Ishikawa (cell line): Measurements from ENCODE around the gene MDFI.

Experiments
- CEBPB ChIP-seq: IDR thresholded peaks from 2 replicates; pipeline ENCODE4 v1.6.1; 2012
- EGR1 ChIP-seq: IDR thresholded peaks from 2 replicates; pipeline ENCODE4 v1.6.1; 2012
- EP300 ChIP-seq: IDR thresholded peaks from 2 replicates; pipeline ENCODE4 v1.6.1; 2012; ENCODE audit warnings: borderline replicate concordance
- FOXM1 ChIP-seq: IDR thresholded peaks from 2 replicates; pipeline ENCODE4 v1.6.1; 2012; ENCODE audit warnings: low read depth, borderline replicate concordance
- NFIC ChIP-seq: IDR thresholded peaks from 2 replicates; pipeline ENCODE4 v1.6.1; 2012
- RAD21 ChIP-seq: IDR thresholded peaks from 2 replicates; pipeline ENCODE4 v1.6.1; 2012; ENCODE audit warnings: low read depth
- TAF1 ChIP-seq: IDR thresholded peaks from 2 replicates; pipeline ENCODE4 v1.6.1; 2012; ENCODE audit warnings: low read depth, mild to moderate bottlenecking
- TCF12 ChIP-seq: IDR thresholded peaks from 2 replicates; pipeline ENCODE4 v1.6.1; 2012; ENCODE audit warnings: low read depth
- TEAD4 ChIP-seq: IDR thresholded peaks from 2 replicates; pipeline ENCODE4 v1.6.1; 2012
- YY1 ChIP-seq: IDR thresholded peaks from 2 replicates; pipeline ENCODE4 v1.6.1; 2012; ENCODE audit warnings: low read depth
- ZBTB7A ChIP-seq: IDR thresholded peaks from 2 replicates; pipeline ENCODE4 v1.6.1; 2012; ENCODE audit warnings: low read depth
- TF ChIP-seq, protein P1 (sequence below): IDR thresholded peaks from 2 replicates; pipeline ENCODE4 v1.6.1; 2012
- TF ChIP-seq, protein P2 (sequence below): IDR thresholded peaks from 2 replicates; pipeline ENCODE4 v1.6.1; 2012; ENCODE audit warnings: low read depth, mild to moderate bottlenecking
- TF ChIP-seq, protein P3 (sequence below): IDR thresholded peaks from 2 replicates; pipeline ENCODE4 v1.6.1; 2012

DNA sequence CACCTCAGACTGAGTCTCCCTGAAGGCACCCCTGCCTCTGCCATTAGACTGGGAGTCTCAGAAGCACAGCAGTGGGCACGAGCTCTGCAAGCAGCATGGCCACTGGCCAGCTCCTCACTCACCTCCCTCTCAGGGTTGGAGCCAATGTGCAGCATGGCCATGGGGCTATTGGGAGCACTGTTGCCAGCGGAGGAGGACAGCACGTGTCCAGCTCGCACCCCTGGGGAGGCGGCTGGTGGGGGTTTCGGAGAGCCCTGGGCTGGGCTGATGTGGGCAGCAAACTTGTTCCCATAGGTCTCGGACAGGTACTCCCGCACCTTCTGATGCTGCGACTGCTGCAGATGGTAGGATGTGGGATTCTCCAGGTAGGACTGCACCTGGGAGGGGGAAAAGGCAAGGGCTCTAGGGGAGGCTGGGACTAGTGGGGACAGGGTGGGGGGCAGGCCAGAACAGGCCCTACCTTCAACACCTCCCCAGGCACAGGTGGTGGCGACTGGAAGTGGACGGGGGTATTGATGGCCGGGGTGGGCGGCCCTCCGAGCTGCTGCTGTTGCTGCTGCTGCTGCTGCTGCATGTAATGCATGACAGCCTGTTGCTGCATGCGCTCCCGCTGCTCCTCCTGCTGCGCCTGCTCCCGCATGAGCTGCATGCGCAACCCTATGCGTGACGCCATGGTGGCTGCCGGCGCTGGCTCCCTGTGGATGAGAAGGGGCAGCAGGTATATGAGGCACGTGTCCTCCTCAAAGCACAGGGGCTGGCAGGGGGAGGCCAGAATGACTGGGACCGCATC lies 52.5 kb downstream of the MDFI start:
- no peak for TF ChIP-seq EGR1
- TF ChIP-seq YY1 = no peak
- TF ChIP-seq TEAD4 = no peak
- TF ChIP-seq TCF12 = no peak
- no peak for TF ChIP-seq FOXM1
- TF ChIP-seq, protein P1, sequence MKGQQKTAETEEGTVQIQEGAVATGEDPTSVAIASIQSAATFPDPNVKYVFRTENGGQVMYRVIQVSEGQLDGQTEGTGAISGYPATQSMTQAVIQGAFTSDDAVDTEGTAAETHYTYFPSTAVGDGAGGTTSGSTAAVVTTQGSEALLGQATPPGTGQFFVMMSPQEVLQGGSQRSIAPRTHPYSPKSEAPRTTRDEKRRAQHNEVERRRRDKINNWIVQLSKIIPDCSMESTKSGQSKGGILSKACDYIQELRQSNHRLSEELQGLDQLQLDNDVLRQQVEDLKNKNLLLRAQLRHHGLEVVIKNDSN = no peak
- TF ChIP-seq EP300 = no peak
- TF ChIP-seq, protein P2, sequence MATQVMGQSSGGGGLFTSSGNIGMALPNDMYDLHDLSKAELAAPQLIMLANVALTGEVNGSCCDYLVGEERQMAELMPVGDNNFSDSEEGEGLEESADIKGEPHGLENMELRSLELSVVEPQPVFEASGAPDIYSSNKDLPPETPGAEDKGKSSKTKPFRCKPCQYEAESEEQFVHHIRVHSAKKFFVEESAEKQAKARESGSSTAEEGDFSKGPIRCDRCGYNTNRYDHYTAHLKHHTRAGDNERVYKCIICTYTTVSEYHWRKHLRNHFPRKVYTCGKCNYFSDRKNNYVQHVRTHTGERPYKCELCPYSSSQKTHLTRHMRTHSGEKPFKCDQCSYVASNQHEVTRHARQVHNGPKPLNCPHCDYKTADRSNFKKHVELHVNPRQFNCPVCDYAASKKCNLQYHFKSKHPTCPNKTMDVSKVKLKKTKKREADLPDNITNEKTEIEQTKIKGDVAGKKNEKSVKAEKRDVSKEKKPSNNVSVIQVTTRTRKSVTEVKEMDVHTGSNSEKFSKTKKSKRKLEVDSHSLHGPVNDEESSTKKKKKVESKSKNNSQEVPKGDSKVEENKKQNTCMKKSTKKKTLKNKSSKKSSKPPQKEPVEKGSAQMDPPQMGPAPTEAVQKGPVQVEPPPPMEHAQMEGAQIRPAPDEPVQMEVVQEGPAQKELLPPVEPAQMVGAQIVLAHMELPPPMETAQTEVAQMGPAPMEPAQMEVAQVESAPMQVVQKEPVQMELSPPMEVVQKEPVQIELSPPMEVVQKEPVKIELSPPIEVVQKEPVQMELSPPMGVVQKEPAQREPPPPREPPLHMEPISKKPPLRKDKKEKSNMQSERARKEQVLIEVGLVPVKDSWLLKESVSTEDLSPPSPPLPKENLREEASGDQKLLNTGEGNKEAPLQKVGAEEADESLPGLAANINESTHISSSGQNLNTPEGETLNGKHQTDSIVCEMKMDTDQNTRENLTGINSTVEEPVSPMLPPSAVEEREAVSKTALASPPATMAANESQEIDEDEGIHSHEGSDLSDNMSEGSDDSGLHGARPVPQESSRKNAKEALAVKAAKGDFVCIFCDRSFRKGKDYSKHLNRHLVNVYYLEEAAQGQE = no peak
- no peak for TF ChIP-seq CEBPB
- TF ChIP-seq TAF1 = no peak
- TF ChIP-seq, protein P3, sequence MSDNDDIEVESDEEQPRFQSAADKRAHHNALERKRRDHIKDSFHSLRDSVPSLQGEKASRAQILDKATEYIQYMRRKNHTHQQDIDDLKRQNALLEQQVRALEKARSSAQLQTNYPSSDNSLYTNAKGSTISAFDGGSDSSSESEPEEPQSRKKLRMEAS = no peak
- TF ChIP-seq NFIC = no peak
- no peak for TF ChIP-seq ZBTB7A
- TF ChIP-seq RAD21 = no peak
